Calu3 (cell line): Measurements from ENCODE around the gene SPRR5. TPM values are rescaled to one million over a fixed set of nuclear protein-coding genes. Genes with fewer than 3 reads are reported as not detected.

Source experiments
- BruUV-seq: library from RNA; stranded (reverse); fragments of 400-500 nt; replicated peaks from 2 replicates; lab custom pipeline; 2021; lab: Mats Ljungman, UMichigan
- CTCF ChIA-PET: fragments of 300-600 bp; sonication (Branson Sonifier 250); formaldehyde crosslinking; loops from one replicate; lab custom pipeline; 2022; ENCODE audit warnings: antibody characterized with exemption; lab: Charles Lee
- DNase-seq: peaks from one replicate; pipeline ENCODE4 v3.0.0; 2022
- H3K27ac Mint-ChIP-seq: one replicate; pipeline ENCODE4 v1.8.0; 2022; ENCODE audit warnings: mixed read lengths; ENCODE audit not compliant: unreplicated experiment
- H3K27me3 Mint-ChIP-seq: one replicate; pipeline ENCODE4 v1.8.0; 2022; ENCODE audit warnings: mixed read lengths; ENCODE audit not compliant: unreplicated experiment
- H3K36me3 Mint-ChIP-seq: one replicate; pipeline ENCODE4 v1.8.0; 2022; ENCODE audit warnings: mild to moderate bottlenecking, moderate library complexity, mixed read lengths; ENCODE audit not compliant: insufficient read depth, unreplicated experiment
- H3K4me1 Mint-ChIP-seq: one replicate; pipeline ENCODE4 v1.8.0; 2022; ENCODE audit warnings: mild to moderate bottlenecking, low read depth, mixed read lengths; ENCODE audit not compliant: unreplicated experiment
- H3K4me3 Mint-ChIP-seq: one replicate; pipeline ENCODE4 v1.8.0; 2022; ENCODE audit warnings: mild to moderate bottlenecking, low read depth, moderate library complexity, mixed read lengths; ENCODE audit not compliant: unreplicated experiment
- H3K9me3 Mint-ChIP-seq: one replicate; pipeline ENCODE4 v1.8.0; 2022; ENCODE audit warnings: low read depth, mixed read lengths; ENCODE audit not compliant: unreplicated experiment
- CTCF ChIP-seq: fragments of 200-600 bp; IDR thresholded peaks from one replicate; pipeline ENCODE4 v1.8.0; 2022; ENCODE audit warnings: antibody characterized with exemption; ENCODE audit not compliant: unreplicated experiment
- intact Hi-C: fragments of 100-400 bp; cut with micrococcal nuclease; formaldehyde crosslinking; loops from one replicate; pipeline ENCODE4 v1.10.0; 2022; ENCODE audit not compliant: unreplicated experiment
- total RNA-seq: library from RNA; stranded (reverse); gene quantifications from 2 replicates; pipeline ENCODE4 v1.2.3, GENCODE V29; 2022

Gene SPRR5
- total RNA-seq, 1 experiment from 2014 or later: not detected

GRCh38 chr1:152983743-152984142 is 36.7 kb downstream of the SPRR5 start, which contains the start of gene SPRR1A:
SPRR1A (plus strand) TSS chr1:152984081; CDS start chr1:152985231, 1,150 bp downstream.
- no peak for TF ChIP-seq CTCF
- intact Hi-C loops: no loop called here
- Mint-ChIP-seq H3K27me3 (no peaks in the 10 kb centered on the region), H3K4me1 (peaks cover 35% of the 10 kb centered on the region), H3K9me3 (peaks cover 2% of the 10 kb centered on the region), H3K36me3 (no peaks in the 10 kb centered on the region), H3K4me3 (no peak within 1 kb of the TSS), H3K27ac (no peak within 1 kb of the TSS)
- CTCF ChIA-PET: interaction anchor here (1.1 kb wide), 1 partner anchor 113 kb away, joined by 3 read pairs; no protein-coding TSS in a partner anchor
- peak; percentile 40 for DNase-seq
- BruUV-seq: no TSS peak

- no peaks in the 10 kb centered on the region for H3K36me3 Mint-ChIP-seq
- DNase-seq: no peak
- H3K27me3 Mint-ChIP-seq: no peaks in the 10 kb centered on the region
- no TSS peak for BruUV-seq
- no peak overlapping the region for H3K27ac Mint-ChIP-seq
- CTCF ChIA-PET: no interaction called here
- peaks cover 17% of the 10 kb centered on the region for H3K4me1 Mint-ChIP-seq
- intact Hi-C loops: no loop called here
- peaks cover 2% of the 10 kb centered on the region for H3K9me3 Mint-ChIP-seq
- TF ChIP-seq CTCF: no peak
- no peak overlapping the region for H3K4me3 Mint-ChIP-seq
These were observed 39.6 kb downstream of the SPRR5 start for GRCh38 chr1:152986578-152986977.

GRCh38 chr1:152993186-152993585 is 46.2 kb downstream of the SPRR5 start:
- Mint-ChIP-seq H3K4me3 (no peak overlapping the region), H3K4me1 (peaks cover 17% of the 10 kb centered on the region), H3K27ac (no peak overlapping the region), H3K27me3 (no peaks in the 10 kb centered on the region), H3K9me3 (peaks cover 2% of the 10 kb centered on the region), H3K36me3 (no peaks in the 10 kb centered on the region)
- BruUV-seq: no TSS peak
- TF ChIP-seq CTCF: no peak
- CTCF ChIA-PET: no interaction called here
- no peak for DNase-seq
- intact Hi-C loops: no loop called here

GRCh38 chr1:152995842-152996241 is 48.8 kb downstream of the SPRR5 start:
- DNase-seq: no peak
- Mint-ChIP-seq H3K4me1 (peaks cover 43% of the 10 kb centered on the region), H3K27ac (no peak overlapping the region), H3K4me3 (no peak overlapping the region), H3K27me3 (no peaks in the 10 kb centered on the region), H3K36me3 (peaks cover 11% of the 10 kb centered on the region), H3K9me3 (peaks cover 5% of the 10 kb centered on the region)
- CTCF ChIA-PET: interaction anchor here (1.7 kb wide), 1 partner anchor 37 kb away, joined by 4 read pairs; no protein-coding TSS in a partner anchor
- no peak for TF ChIP-seq CTCF
- intact Hi-C loops: loop anchor here (5.0 kb wide), 1 partner anchor 36 kb away; the partner anchor contains the start of gene SPRR1B
- no TSS peak for BruUV-seq
